Measurements from ENCODE around the gene ELF3. TPM values are rescaled to one million over a fixed set of nuclear protein-coding genes. Genes with fewer than 3 reads are reported as not detected.

ELF3 gene
- total RNA-seq, 4 donors from 2014 or later: 0.17 to 0.44 (median 0.38) TPM; not detected in 1

GRCh38 chr1:201982623-201983379, 27.6 kb upstream of the ELF3 start, which contains the start of gene RNPEP:
RNPEP (plus strand) TSS chr1:201982648; CDS start chr1:201982667, 19 bp downstream.
- TF ChIP-seq, protein P1, sequence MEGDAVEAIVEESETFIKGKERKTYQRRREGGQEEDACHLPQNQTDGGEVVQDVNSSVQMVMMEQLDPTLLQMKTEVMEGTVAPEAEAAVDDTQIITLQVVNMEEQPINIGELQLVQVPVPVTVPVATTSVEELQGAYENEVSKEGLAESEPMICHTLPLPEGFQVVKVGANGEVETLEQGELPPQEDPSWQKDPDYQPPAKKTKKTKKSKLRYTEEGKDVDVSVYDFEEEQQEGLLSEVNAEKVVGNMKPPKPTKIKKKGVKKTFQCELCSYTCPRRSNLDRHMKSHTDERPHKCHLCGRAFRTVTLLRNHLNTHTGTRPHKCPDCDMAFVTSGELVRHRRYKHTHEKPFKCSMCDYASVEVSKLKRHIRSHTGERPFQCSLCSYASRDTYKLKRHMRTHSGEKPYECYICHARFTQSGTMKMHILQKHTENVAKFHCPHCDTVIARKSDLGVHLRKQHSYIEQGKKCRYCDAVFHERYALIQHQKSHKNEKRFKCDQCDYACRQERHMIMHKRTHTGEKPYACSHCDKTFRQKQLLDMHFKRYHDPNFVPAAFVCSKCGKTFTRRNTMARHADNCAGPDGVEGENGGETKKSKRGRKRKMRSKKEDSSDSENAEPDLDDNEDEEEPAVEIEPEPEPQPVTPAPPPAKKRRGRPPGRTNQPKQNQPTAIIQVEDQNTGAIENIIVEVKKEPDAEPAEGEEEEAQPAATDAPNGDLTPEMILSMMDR (IDR thresholded peaks at IDR 0.05; ENCODE audit: low read depth): no peak

DNA sequence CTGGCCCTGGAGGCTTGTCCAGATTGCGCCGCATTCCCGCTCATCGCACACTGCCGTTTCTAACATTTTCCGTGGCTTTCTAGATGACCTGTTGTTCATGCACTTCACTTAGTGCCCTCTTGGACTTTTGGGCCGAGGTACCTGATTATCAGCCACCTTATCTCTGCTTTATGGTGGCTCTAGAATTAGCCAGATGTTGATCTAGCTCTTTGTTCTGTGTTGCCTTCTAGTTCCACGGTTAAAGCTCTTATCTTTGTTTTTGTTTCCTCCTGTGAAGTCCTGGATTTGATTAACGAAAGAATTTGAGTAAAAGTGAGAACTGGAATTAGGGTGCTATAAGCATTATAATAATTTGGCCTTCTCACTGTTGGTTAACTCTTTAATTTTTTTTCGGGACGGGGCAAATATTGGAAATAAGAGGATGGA, 27.0 kb upstream of the ELF3 start:
- TF ChIP-seq, protein P1 (IDR thresholded peaks at IDR 0.05; ENCODE audit: low read depth): no peak

- TF ChIP-seq, protein P1 (IDR thresholded peaks at IDR 0.05; ENCODE audit: low read depth): no peak
These were observed 25.9 kb upstream of the ELF3 start for GRCh38 chr1:201984446-201984845.

- TF ChIP-seq, protein P1 (IDR thresholded peaks at IDR 0.05; ENCODE audit: low read depth): no peak
These were observed 25.0 kb upstream of the ELF3 start for GRCh38 chr1:201985355-201985754.

DNA sequence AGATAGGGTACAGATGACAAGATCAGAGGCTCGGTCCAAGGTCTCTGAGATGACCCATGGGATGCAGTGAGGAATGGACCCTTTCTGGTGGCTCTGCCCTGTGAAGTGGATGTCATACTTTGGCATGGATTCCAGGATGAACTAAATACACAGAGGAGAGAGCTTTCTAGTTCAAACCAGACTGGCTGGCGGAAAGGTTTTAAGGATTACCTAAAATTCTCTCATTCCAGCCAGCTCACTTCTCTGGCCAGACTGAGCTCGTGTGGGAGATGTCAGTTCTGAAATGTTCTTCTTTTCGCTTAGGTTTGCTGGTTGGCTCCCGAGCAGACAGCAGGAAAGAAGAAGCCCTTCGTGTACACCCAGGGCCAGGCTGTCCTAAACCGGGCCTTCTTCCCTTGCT, 21.8 kb upstream of the ELF3 start:
- TF ChIP-seq, protein P1 (IDR thresholded peaks at IDR 0.05; ENCODE audit: low read depth): no peak

DNA sequence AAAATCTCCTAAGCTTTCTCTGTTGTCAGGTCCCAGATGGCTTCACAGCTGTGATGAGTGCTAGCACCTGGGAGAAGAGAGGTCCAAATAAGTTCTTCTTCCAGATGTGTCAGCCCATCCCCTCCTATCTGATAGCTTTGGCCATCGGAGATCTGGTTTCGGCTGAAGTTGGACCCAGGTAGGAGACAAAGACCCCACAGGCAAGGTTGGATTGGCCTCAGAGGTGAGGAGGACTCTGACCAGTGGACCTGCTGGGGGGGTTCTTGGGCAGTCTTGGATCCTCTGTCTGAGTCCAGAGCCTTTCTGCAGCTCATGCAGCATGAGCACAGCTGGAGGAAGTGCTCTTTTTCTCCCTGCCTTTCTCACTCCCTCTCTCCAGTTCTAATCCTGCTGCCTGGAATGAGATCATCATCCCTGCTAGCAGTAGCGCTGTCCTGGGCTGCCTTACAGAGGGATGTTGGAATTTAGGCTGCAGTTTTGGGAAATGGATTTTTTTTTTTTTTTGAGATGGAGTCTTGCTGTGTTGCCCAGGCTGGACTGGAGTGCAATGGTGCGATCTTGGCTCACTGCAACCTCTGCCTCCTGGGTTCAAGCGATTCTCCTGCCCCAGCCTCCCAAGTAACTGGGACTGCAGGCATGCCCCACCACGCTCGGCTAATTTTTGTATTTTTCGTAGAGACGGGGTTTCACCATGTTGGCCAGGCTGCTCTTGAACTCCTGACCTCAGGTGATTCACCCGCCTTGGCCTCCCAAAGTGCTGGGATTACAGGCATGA, 20.8 kb upstream of the ELF3 start:
- TF ChIP-seq, protein P1 (IDR thresholded peaks at IDR 0.05; ENCODE audit: low read depth): no peak

DNA sequence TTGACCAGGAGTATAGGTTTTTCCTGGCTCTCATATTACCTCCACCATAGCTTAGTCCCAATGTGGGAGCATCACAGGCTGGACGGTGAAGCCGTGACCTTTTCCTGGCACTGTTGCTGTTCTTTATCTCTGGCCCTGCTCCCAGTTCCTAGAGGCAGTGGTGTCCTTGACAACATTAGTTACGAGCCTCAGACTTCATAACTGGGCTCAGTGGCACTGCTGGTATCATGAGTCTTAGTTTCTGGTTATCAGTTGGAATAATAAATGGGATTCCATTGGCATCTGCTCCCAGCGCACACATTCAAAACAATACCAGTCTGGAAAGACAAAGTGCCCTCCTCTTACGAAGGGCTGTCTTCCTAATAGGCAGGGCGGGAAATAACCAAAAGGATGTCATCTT, 20.0 kb upstream of the ELF3 start:
- TF ChIP-seq, protein P1 (IDR thresholded peaks at IDR 0.05; ENCODE audit: low read depth): no peak

Data from subcutaneous adipose tissue (tissue), 4 donors.